Epithelial cell of esophagus (primary cell): ENCODE data around the gene METTL17.
"Not testable (repeated sequence)": the region's sequence is repeated elsewhere in the genome, so short reads cannot be mapped to it uniquely, and the experiment has no call there.

Experiments
- DNase-seq: peaks from one replicate; pipeline ENCODE4 v3.0.0; 2010; ENCODE audit warnings: low read depth
- H3K4me3 ChIP-seq: 2 replicates; pipeline ENCODE4 v1.5.1; 2011; ENCODE audit warnings: mild to moderate bottlenecking, low read length, control low read depth
- CTCF ChIP-seq: IDR thresholded peaks from 2 replicates; pipeline ENCODE4 v1.5.1; 2011; ENCODE audit warnings: low read depth, mild to moderate bottlenecking, low read length, control low read depth, inconsistent platforms; ENCODE audit not compliant: insufficient read depth; ENCODE audit errors: missing control alignments

Gene METTL17, protein sequence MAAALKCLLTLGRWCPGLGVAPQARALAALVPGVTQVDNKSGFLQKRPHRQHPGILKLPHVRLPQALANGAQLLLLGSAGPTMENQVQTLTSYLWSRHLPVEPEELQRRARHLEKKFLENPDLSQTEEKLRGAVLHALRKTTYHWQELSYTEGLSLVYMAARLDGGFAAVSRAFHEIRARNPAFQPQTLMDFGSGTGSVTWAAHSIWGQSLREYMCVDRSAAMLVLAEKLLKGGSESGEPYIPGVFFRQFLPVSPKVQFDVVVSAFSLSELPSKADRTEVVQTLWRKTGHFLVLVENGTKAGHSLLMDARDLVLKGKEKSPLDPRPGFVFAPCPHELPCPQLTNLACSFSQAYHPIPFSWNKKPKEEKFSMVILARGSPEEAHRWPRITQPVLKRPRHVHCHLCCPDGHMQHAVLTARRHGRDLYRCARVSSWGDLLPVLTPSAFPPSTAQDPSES

DNA sequence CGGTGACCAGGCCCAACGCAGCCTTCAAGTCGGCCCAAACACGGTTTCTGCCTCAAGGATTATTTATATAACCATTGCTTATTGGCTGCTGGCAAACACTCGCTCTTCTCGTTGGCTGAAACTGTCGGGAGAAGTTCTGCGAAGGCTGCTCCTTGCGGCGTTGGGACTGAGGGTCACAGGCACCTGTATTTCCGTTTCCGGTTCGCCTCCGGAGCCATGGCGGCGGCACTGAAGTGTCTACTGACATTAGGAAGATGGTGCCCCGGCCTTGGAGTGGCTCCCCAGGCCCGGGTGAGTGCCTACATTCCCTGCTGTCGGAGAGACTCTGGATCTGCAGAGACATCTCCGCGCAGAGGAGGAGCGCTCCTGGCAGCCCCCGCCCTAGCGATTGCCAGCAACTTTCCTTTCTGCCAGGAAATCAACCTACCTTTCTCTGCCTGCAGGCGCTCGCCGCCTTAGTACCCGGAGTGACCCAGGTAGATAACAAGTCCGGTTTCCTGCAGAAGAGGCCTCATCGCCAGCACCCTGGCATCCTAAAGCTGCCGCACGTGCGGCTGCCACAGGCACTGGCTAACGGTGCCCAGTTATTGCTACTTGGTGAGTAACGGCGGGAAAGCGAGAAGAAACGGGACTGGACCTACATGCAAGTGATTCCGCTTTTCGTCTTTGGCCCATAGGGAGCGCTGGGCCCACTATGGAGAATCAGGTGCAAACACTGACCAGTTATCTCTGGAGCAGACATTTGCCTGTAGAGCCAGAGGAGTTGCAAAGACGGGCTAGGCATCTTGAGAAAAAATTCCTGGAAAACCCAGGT is at the start of gene METTL17:
Gene METTL17 (plus strand): TSS at position 194 of the 814 bp plus-strand sequence. CDS start 23 bp downstream, at position 217.
- DNase-seq: peak; percentile 98

DNA sequence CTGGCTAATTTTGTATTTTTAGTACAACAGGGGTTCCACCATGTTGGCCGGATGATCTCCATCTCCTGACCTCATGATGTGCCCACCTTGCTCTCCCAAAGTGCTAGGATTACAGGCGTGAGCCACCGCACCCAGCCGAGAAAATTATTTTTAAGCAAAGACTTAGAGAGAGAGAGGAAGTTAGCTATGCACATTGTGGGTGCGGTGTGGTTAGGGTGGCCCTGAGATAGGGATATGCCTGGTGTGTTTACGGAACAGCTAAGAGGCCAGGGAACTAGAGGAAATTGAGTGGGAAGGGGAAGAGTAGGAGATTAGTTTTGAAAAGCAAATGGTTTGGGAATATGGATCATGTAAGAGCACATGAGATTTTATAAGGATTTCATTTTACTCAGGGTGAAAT is 44.6 kb upstream of the METTL17 start:
- DNase-seq, H3K4me3 ChIP-seq: not testable (repeated sequence)

More for the DNA sequence above, at the start of gene METTL17:
- H3K4me3 ChIP-seq: peak within 1 kb of the TSS; percentile 92
- TF ChIP-seq CTCF: peak; percentile 48

GRCh38 chr14:20946707-20947106 is 43.1 kb upstream of the METTL17 start:
- DNase-seq, H3K4me3 ChIP-seq: not testable (repeated sequence)

- not testable (repeated sequence) for DNase-seq, H3K4me3 ChIP-seq
Observed at GRCh38 chr14:20954736-20955537, 34.8 kb upstream of the METTL17 start, which contains the start of gene RNASE2. Gene RNASE2 (plus strand): TSS chr14:20955487. CDS start chr14:20955772, 285 bp downstream.

- H3K4me3 ChIP-seq, DNase-seq: not testable (repeated sequence)
Observed at GRCh38 chr14:20955538-20955873, 34.3 kb upstream of the METTL17 start.

DNA sequence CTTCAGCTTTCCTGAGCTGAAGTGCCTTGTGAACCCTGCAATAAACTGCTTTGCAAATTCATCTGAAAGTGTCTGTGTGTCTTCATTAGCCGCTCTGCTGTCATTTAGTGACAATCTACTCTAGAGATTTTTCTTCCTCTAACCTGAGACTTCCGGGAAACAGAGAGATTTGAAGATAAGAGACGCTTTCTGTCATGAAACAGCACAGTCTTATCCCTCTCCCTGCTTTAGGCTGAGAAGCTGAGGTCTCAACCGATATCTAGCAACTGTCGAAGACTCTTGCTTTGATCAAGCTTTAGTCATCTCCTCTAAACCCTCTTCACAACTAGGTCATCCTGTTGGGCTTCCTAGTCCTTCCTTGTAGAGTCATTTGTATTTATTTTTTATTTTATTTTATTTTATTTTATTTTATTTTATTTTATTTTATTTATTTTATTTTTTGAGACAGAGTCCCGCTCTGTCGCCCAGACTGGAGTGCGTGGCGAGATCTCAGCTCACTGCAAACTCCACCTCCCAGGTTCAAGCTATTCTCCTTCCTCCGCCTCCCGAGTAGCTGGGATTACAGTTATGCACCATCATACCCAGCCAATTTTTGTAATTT is 33.3 kb upstream of the METTL17 start:
- H3K4me3 ChIP-seq: no peak overlapping the region
- TF ChIP-seq CTCF: no peak
- DNase-seq: no peak

DNA sequence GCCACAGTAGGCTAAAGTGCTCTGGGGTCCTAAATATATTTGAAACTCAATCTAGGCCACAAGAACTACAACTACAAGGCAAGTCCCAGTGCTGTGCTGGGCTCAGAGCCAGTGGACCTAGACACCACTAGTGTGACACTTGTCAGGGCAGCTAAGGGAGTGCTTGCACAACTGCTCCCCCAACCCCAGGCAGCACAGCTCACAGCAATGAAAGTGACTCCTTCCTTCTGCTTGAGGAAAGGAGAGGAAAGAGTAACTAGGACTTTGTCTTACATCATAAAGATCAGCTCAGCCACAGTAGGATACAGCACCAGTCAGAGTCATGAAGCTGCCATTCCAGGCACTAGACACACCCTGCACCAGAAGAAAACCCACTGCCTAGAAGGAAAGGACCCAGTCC is 30.8 kb upstream of the METTL17 start:
- H3K4me3 ChIP-seq, DNase-seq: not testable (repeated sequence)

- peak; percentile 84 for DNase-seq
- no peak overlapping the region for H3K4me3 ChIP-seq
- no peak for TF ChIP-seq CTCF
Observed at GRCh38 chr14:20969336-20969735, 20.4 kb upstream of the METTL17 start.

DNA sequence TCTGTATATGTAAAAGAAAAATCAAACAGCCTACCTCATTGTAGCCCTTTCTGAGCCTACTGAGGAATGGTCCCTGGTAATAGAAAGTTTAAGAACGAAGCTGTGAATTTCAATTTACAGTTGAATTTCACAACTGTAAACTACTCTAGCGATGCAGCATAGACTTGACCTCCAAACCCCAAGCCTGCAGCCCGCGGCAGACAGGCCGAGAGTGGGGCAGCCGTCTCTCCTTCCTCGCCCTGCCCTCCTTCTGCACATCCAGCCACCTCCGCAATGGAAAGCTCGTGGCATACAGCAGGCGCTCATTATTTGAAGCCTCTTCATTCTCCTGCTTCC is 19.2 kb upstream of the METTL17 start:
- TF ChIP-seq CTCF: no peak
- H3K4me3 ChIP-seq: peak overlapping the region; percentile 65
- no peak for DNase-seq
